Measurements from ENCODE around the gene PRSS56. TPM values are rescaled to one million over a fixed set of nuclear protein-coding genes. Genes with fewer than 3 reads are reported as not detected.

PRSS56 gene
- total RNA-seq, 1 donor from 2014 or later, result not detected

- DNase-seq, result no peak
Observed at GRCh38 chr2:232573042-232573441, 52.9 kb downstream of the PRSS56 start.

- DNase-seq, result no peak
Observed at GRCh38 chr2:232573771-232574435, 53.7 kb downstream of the PRSS56 start.

GRCh38 chr2:232574674-232575403 lies 54.7 kb downstream of the PRSS56 start:
- DNase-seq, result no peak

Other genes starting within 250 kb of the PRSS56 start
- not detected for gene ALPP, start 141.6 kb upstream of the PRSS56 start, total RNA-seq
- not detected for gene ALPG, start 113.5 kb upstream of the PRSS56 start, total RNA-seq
- not detected for gene ALPI, start 64.2 kb upstream of the PRSS56 start, total RNA-seq
- 0.30 TPM for gene ECEL1, start 32.6 kb upstream of the PRSS56 start, total RNA-seq
- 2.4 TPM for gene CHRND, start 5.8 kb downstream of the PRSS56 start, total RNA-seq
- gene CHRNG, start 19.3 kb downstream of the PRSS56 start, total RNA-seq, result 1.6 TPM
- 5.1 TPM for gene TIGD1, start 30.2 kb downstream of the PRSS56 start, total RNA-seq
- 50.6 TPM for gene EIF4E2, start 30.3 kb downstream of the PRSS56 start, total RNA-seq
- 2.7 TPM for gene EFHD1, start 113.2 kb downstream of the PRSS56 start, total RNA-seq
- gene GIGYF2, start 176.9 kb downstream of the PRSS56 start, total RNA-seq, result 95.5 TPM

Data from skin of body (tissue), 2 donors.